Measurements from ENCODE around the gene SH3PXD2A.

DNA sequence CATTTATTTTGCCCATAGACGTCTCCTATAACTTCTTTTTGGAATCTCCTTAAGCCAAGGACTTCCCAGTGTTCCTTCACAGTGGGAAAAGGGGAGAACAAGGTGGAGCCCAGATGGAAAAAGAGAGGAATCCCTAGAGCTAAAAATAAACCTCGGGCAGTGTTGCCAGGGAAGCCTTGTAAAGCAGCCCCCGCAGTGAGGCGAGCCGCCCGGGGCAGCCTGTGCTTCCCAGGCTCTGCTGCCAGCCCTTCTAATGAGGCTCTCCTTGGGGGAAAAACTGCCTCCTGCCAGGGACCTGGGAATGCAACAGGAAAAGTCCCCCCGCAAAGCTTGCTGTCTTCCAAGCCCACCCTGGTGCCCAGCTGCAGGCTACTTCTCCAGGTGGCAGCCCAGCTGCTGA is 71.7 kb downstream of the SH3PXD2A start:
- TF ChIP-seq POLR2AphosphoS5 (IDR thresholded peaks at IDR 0.05) (no peak), POLR2A (IDR thresholded peaks at IDR 0.05) (no peak)
- TF ChIP-seq, protein P1, sequence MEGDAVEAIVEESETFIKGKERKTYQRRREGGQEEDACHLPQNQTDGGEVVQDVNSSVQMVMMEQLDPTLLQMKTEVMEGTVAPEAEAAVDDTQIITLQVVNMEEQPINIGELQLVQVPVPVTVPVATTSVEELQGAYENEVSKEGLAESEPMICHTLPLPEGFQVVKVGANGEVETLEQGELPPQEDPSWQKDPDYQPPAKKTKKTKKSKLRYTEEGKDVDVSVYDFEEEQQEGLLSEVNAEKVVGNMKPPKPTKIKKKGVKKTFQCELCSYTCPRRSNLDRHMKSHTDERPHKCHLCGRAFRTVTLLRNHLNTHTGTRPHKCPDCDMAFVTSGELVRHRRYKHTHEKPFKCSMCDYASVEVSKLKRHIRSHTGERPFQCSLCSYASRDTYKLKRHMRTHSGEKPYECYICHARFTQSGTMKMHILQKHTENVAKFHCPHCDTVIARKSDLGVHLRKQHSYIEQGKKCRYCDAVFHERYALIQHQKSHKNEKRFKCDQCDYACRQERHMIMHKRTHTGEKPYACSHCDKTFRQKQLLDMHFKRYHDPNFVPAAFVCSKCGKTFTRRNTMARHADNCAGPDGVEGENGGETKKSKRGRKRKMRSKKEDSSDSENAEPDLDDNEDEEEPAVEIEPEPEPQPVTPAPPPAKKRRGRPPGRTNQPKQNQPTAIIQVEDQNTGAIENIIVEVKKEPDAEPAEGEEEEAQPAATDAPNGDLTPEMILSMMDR (IDR thresholded peaks at IDR 0.05), result no peak

All from sigmoid colon (tissue), 4 donors.